GM23248 (cell line): Measurements from ENCODE around the gene RBPJL. TPM values are rescaled to one million over a fixed set of nuclear protein-coding genes. Genes with fewer than 3 reads are reported as not detected.

Source experiments
- DNase-seq: peaks from one replicate; pipeline ENCODE4 v3.0.0-alpha.2; 2015
- H2AFZ ChIP-seq: fragments of 200-600 bp; sonication (generic); 2 replicates; pipeline ENCODE4 v1.6.1; 2016; ENCODE audit warnings: antibody characterized with exemption
- H3F3A ChIP-seq: fragments of 200-600 bp; sonication (generic); 2 replicates; pipeline ENCODE4 v1.6.1; 2016; ENCODE audit warnings: mild to moderate bottlenecking, antibody characterized with exemption, mixed run types; ENCODE audit not compliant: insufficient read depth
- H3K27ac ChIP-seq: fragments of 200-600 bp; sonication (generic); 2 replicates; pipeline ENCODE4 v1.5.1; 2016; ENCODE audit warnings: mild to moderate bottlenecking
- H3K27me3 ChIP-seq: fragments of 200-600 bp; sonication (generic); replicated peaks from 2 replicates; pipeline ENCODE4 v1.6.1; 2016; ENCODE audit warnings: mild to moderate bottlenecking; ENCODE audit not compliant: insufficient read depth
- H3K36me3 ChIP-seq: fragments of 200-600 bp; sonication (generic); 2 replicates; pipeline ENCODE4 v1.6.1; 2016; ENCODE audit warnings: low read depth, mild to moderate bottlenecking
- H3K4me1 ChIP-seq: fragments of 200-600 bp; sonication (generic); 2 replicates; pipeline ENCODE4 v1.6.1; 2016; ENCODE audit warnings: mild to moderate bottlenecking; ENCODE audit not compliant: insufficient read depth
- H3K4me2 ChIP-seq: fragments of 200-600 bp; sonication (generic); one replicate; pipeline ENCODE4 v1.6.1; 2016; ENCODE audit warnings: mild to moderate bottlenecking; ENCODE audit not compliant: unreplicated experiment
- H3K4me3 ChIP-seq: fragments of 200-600 bp; sonication (generic); 2 replicates; pipeline ENCODE4 v1.5.1; 2016; ENCODE audit warnings: mild to moderate bottlenecking
- H3K79me2 ChIP-seq: fragments of 200-600 bp; sonication (generic); 2 replicates; pipeline ENCODE4 v1.6.1; 2016; ENCODE audit warnings: mild to moderate bottlenecking; ENCODE audit not compliant: insufficient read depth
- H3K9ac ChIP-seq: fragments of 200-600 bp; sonication (generic); 2 replicates; pipeline ENCODE4 v1.6.1; 2016; ENCODE audit warnings: mild to moderate bottlenecking
- H3K9me2 ChIP-seq: fragments of 200-600 bp; sonication (generic); 2 replicates; pipeline ENCODE4 v1.6.1; 2016; ENCODE audit warnings: mixed run types, mild to moderate bottlenecking, moderate library complexity; ENCODE audit not compliant: insufficient read depth
- H3K9me3 ChIP-seq: fragments of 200-600 bp; sonication (generic); one replicate; pipeline ENCODE4 v1.6.1; 2017; ENCODE audit warnings: low read depth
- H4K20me1 ChIP-seq: fragments of 200-600 bp; sonication (generic); 2 replicates; pipeline ENCODE4 v1.6.0; 2016; ENCODE audit not compliant: insufficient read depth
- EZH2 ChIP-seq: fragments of 200-600 bp; sonication (generic); IDR thresholded peaks from 2 replicates; pipeline ENCODE4 v1.6.1; 2018; ENCODE audit warnings: antibody characterized with exemption, mild to moderate bottlenecking; ENCODE audit not compliant: insufficient read depth, poor library complexity, severe bottlenecking
- EZH2phosphoT487 ChIP-seq: fragments of 200-600 bp; sonication (generic); IDR thresholded peaks from 2 replicates; pipeline ENCODE4 v1.6.1; 2018; ENCODE audit warnings: antibody characterized with exemption, moderate library complexity, mild to moderate bottlenecking, low read depth; ENCODE audit not compliant: insufficient read depth
- WGBS, 2 experiments: methylation state at CpG; one replicate each; pipeline ENCODE4 v1.1.6; 2015 to 2017; ENCODE audit warnings: low lambda C conversion rate in 2 of 2, low coverage in 1 of 2; ENCODE audit errors: missing lambda C conversion rate in 2 of 2; 5-methylcytosine and 5-hydroxymethylcytosine counted together
- in situ Hi-C: fragments of 300-500 bp; cut with MboI; formaldehyde crosslinking; loops from 2 replicates; pipeline ENCODE4 v1.15.0; 2020
- polyA plus RNA-seq: library from polyadenylated mRNA; unstranded; fragments of >200 nt; fragmentation: Nextera tagmentation; extraction: Ambion mirVana; gene quantifications from 2 replicates; pipeline ENCODE4 v1.2.1, GENCODE V29; 2016
- total RNA-seq: library from RNA; depleted of rRNA; stranded (reverse); fragments of >200 nt; shearing (Covaris generic); gene quantifications from 2 replicates; pipeline ENCODE4 v1.2.3, GENCODE V29; 2014

The RBPJL gene
- total and polyA plus RNA-seq, 2 experiments from 2014 or later: not detected

DNA sequence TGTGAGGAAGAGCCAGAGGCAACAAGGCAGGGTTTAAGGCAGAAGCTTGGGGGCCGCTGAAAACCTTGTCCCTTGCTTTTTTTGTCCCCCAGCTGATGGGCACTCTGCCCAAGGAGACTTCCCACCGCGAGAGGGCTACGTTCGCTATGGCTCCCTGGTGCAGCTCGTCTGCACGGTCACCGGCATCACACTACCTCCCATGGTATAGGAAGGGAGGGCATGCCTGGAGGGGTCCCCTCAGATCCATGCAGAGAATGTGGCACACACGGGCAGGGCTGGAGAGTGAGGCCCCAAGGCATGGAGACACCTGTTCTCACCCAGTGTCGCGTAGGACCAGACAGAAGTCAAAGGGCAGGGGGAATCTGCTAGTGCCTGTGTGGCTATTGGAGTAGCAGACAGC, 7.3 kb downstream of the RBPJL start:
- H3K4me1 ChIP-seq: no peaks in the 10 kb centered on the region
- H3K27ac ChIP-seq: no peak overlapping the region
- H3K9ac ChIP-seq: no peak overlapping the region
- peaks cover 5% of the 10 kb centered on the region; the same call in 1 of the 2 replicates for H3K27me3 ChIP-seq
- H3K9me3 ChIP-seq: no peaks in the 10 kb centered on the region
- DNase-seq: no peak
- no peaks in the 10 kb centered on the region for H4K20me1 ChIP-seq
- no peak overlapping the region for H3K4me2 ChIP-seq
- H3F3A ChIP-seq: no peaks in the 10 kb centered on the region
- in situ Hi-C loops: no loop called here
- H3K36me3 ChIP-seq: no peaks in the 10 kb centered on the region
- H2AFZ ChIP-seq: no peak overlapping the region
- TF ChIP-seq EZH2phosphoT487 (no peak), EZH2 (no peak)
- H3K79me2 ChIP-seq: no peaks in the 10 kb centered on the region
- WGBS, 2 experiments: 68 to 71% methylated on average over 9 to 11 of the region's 11 CpGs
- H3K9me2 ChIP-seq: no peaks in the 10 kb centered on the region
- H3K4me3 ChIP-seq: no peak overlapping the region

DNA sequence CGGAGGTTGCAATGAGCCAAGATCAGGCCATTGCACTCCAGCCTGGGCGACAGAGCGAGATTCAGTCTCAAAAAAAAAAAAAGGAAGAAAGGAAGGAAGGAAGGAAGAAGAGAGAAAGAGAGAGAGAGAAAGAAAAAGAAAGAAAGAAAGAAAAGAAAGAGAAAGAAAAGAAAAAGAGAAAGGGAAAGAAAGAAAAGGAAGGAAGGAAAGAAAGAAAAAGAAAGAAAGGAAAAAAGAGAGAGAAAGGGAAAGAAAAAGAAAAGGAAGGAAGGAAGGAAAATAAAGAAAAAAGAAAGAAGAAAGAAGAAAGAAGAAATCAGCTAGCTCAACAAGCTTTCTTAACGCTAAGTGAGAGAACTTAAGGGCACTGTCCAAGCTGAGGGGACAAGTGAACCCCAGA, 9.0 kb downstream of the RBPJL start:
- no peaks in the 10 kb centered on the region for H3K36me3 ChIP-seq
- H3K4me2 ChIP-seq: no peak overlapping the region
- no peaks in the 10 kb centered on the region for H3F3A ChIP-seq
- H2AFZ ChIP-seq: no peak overlapping the region
- peaks cover 5% of the 10 kb centered on the region; the same call in 1 of the 2 replicates for H3K27me3 ChIP-seq
- in situ Hi-C loops: no loop called here
- DNase-seq: no peak
- WGBS, 2 experiments: 67 to 90% methylated on average over 4 of the region's 4 CpGs
- no peaks in the 10 kb centered on the region for H3K9me2 ChIP-seq
- no peak overlapping the region for H3K27ac ChIP-seq
- no peaks in the 10 kb centered on the region for H3K79me2 ChIP-seq
- no peaks in the 10 kb centered on the region for H3K9me3 ChIP-seq
- no peak overlapping the region for H3K4me3 ChIP-seq
- no peak for TF ChIP-seq EZH2
- TF ChIP-seq EZH2phosphoT487: no peak
- no peak overlapping the region for H3K9ac ChIP-seq
- no peaks in the 10 kb centered on the region for H3K4me1 ChIP-seq
- no peaks in the 10 kb centered on the region for H4K20me1 ChIP-seq

DNA sequence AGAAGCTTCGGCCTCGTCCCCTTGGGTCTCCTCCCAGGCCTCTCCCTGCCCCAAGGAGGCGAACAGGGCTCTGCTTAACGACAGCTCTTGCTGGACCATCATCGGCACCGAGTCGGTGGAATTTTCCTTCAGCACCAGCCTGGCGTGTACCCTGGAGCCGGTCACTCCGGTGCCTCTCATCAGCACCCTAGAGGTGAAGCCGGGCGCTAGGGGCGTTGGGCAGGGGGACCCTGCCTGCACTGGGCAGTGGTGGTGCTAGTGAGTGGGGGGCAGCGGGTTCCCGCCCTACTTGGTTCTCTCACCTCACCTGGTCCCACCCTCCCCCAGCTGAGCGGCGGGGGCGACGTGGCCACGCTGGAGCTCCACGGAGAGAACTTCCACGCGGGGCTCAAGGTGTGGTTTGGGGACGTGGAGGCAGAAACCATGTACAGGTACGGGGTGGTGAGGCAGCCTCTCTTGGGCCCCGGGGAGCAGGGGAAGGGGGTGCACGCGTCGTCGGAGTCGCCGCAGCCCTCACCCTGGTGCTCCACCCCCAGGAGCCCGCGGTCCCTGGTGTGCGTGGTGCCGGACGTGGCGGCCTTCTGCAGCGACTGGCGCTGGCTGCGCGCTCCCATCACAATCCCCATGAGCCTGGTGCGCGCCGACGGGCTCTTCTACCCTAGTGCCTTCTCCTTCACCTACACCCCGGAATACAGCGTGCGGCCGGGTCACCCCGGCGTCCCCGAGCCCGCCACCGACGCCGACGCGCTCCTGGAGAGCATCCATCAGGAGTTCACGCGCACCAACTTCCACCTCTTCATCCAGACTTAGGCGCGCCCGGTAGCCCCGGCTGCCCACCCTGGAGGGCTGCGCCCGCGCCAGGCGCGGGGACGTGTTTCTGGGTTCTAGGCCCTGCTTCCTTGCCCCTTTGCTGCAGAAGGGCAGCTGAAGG, 9.8 kb downstream of the RBPJL start:
- no peak overlapping the region for H3K4me2 ChIP-seq
- H3K9ac ChIP-seq: no peak overlapping the region
- no peaks in the 10 kb centered on the region for H3K36me3 ChIP-seq
- H3K27ac ChIP-seq: no peak overlapping the region
- no peak overlapping the region for H2AFZ ChIP-seq
- TF ChIP-seq EZH2phosphoT487 (no peak), EZH2 (no peak)
- DNase-seq: no peak
- H3K9me2 ChIP-seq: no peaks in the 10 kb centered on the region
- in situ Hi-C loops: no loop called here
- H3K4me1 ChIP-seq: no peaks in the 10 kb centered on the region
- peaks cover 5% of the 10 kb centered on the region; the same call in 1 of the 2 replicates for H3K27me3 ChIP-seq
- no peak overlapping the region for H3K4me3 ChIP-seq
- no peaks in the 10 kb centered on the region for H3F3A ChIP-seq
- H3K79me2 ChIP-seq: no peaks in the 10 kb centered on the region
- H3K9me3 ChIP-seq: no peaks in the 10 kb centered on the region
- 29 to 35% methylated on average over 54 to 66 of the region's 71 CpGs for WGBS, 2 experiments
- H4K20me1 ChIP-seq: no peaks in the 10 kb centered on the region

DNA sequence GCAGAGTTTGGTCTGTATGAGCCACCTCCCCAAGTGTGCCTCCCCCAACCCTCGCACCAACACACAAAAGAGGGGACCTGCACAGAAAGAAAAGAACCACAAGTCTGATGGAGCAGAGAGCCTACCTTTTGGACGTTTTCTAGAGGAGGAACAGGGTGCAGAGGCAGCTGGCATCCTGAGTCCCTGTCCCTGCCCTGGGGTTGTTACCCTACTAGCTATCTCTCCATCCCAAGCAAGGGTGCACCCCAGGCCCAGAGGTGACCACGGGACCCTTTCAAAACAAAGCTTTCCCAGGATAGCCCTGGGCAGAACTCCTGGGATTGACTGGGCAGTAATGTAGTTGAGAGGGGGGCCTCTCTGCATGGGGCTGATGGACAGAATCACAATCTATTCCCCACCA, 11.2 kb downstream of the RBPJL start:
- Histone ChIP-seq H3K9me3 (no peaks in the 10 kb centered on the region), H3K27me3 (peaks cover 5% of the 10 kb centered on the region; the same call in 1 of the 2 replicates), H3K4me1 (no peaks in the 10 kb centered on the region), H3K4me3 (no peak overlapping the region), H3K9ac (no peak overlapping the region), H2AFZ (no peak overlapping the region), H3K27ac (no peak overlapping the region), H3K36me3 (no peaks in the 10 kb centered on the region), H3K4me2 (no peak overlapping the region), H3K9me2 (no peaks in the 10 kb centered on the region), H4K20me1 (no peaks in the 10 kb centered on the region), H3F3A (peaks cover 8% of the 10 kb centered on the region), H3K79me2 (no peaks in the 10 kb centered on the region)
- TF ChIP-seq EZH2phosphoT487: no peak
- no peak for TF ChIP-seq EZH2
- DNase-seq: no peak
- 45 to 54% methylated on average over 3 of the region's 3 CpGs for WGBS, 2 experiments
- in situ Hi-C loops: no loop called here
